ENCODE results near the gene DNAJA4.
"Not testable (repeated sequence)": the region's sequence is repeated elsewhere in the genome, so short reads cannot be mapped to it uniquely, and the experiment has no call there.

Gene DNAJA4

GRCh38 chr15:78244101-78244500 is 20.3 kb upstream of the DNAJA4 start:
- no peak for DNase-seq (ENCODE audit: low read depth)

- DNase-seq (ENCODE audit: low read depth) = no peak
Measured at GRCh38 chr15:78244893-78245292, 19.5 kb upstream of the DNAJA4 start.

GRCh38 chr15:78245392-78245791 is 19.0 kb upstream of the DNAJA4 start:
- not testable (repeated sequence) for DNase-seq (ENCODE audit: low read depth)

- DNase-seq (ENCODE audit: low read depth) = not testable (repeated sequence)
Measured at GRCh38 chr15:78245976-78246620, 18.3 kb upstream of the DNAJA4 start.

- no peak for DNase-seq (ENCODE audit: low read depth)
Measured at GRCh38 chr15:78247911-78248310, 16.5 kb upstream of the DNAJA4 start.

- DNase-seq (ENCODE audit: low read depth) = no peak
Measured at GRCh38 chr15:78249131-78249530, 15.2 kb upstream of the DNAJA4 start.

GRCh38 chr15:78251136-78251535 is 13.2 kb upstream of the DNAJA4 start:
- no peak for DNase-seq (ENCODE audit: low read depth)

- no peak for DNase-seq (ENCODE audit: low read depth)
Measured at GRCh38 chr15:78255421-78256043, 8.8 kb upstream of the DNAJA4 start.

- no peak for DNase-seq (ENCODE audit: low read depth)
Measured at GRCh38 chr15:78256044-78256437, 8.3 kb upstream of the DNAJA4 start.

- DNase-seq (ENCODE audit: low read depth) = no peak
Measured at GRCh38 chr15:78257681-78258080, 6.7 kb upstream of the DNAJA4 start.

- DNase-seq (ENCODE audit: low read depth) = no peak
Measured at GRCh38 chr15:78259232-78259631, 5.1 kb upstream of the DNAJA4 start.

- DNase-seq (ENCODE audit: low read depth) = no peak
Measured at GRCh38 chr15:78260489-78260888, 3.9 kb upstream of the DNAJA4 start.

- DNase-seq (ENCODE audit: low read depth) = no peak
Measured at GRCh38 chr15:78261062-78261461, 3.3 kb upstream of the DNAJA4 start.

- no peak for DNase-seq (ENCODE audit: low read depth)
Measured at GRCh38 chr15:78263351-78263781, 996 bp upstream of the DNAJA4 start.

GRCh38 chr15:78263907-78264303 is 457 bp upstream of the DNAJA4 start:
- no peak for DNase-seq (ENCODE audit: low read depth)

GRCh38 chr15:78265137-78265460 is 737 bp downstream of the DNAJA4 start:
- no peak for DNase-seq (ENCODE audit: low read depth)

GRCh38 chr15:78265752-78266224 is 1.4 kb downstream of the DNAJA4 start:
- DNase-seq (ENCODE audit: low read depth) = no peak

GRCh38 chr15:78266229-78266628 is 1.9 kb downstream of the DNAJA4 start:
- DNase-seq (ENCODE audit: low read depth) = no peak

- no peak for DNase-seq (ENCODE audit: low read depth)
Measured at GRCh38 chr15:78266806-78267205, 2.4 kb downstream of the DNAJA4 start.

GRCh38 chr15:78272316-78272715 is 8.0 kb downstream of the DNAJA4 start:
- no peak for DNase-seq (ENCODE audit: low read depth)

- no peak for DNase-seq (ENCODE audit: low read depth)
Measured at GRCh38 chr15:78272776-78273175, 8.4 kb downstream of the DNAJA4 start.

GRCh38 chr15:78274994-78275393 is 10.6 kb downstream of the DNAJA4 start:
- DNase-seq (ENCODE audit: low read depth) = no peak

- DNase-seq (ENCODE audit: low read depth) = no peak
Measured at GRCh38 chr15:78276064-78276943, 11.9 kb downstream of the DNAJA4 start.
